AML-193 (cell line): Measurements from ENCODE around the gene LSP1.

Experiments used
- DNase-seq, 2 experiments: peaks; one replicate each; lab custom pipeline; 2025; lab: John Stamatoyannopoulos, UW

The LSP1 gene

GRCh38 chr11:1848640-1849430, 4.0 kb upstream of the LSP1 start:
- no peak for DNase-seq

GRCh38 chr11:1851468-1852180, 1.3 kb upstream of the LSP1 start:
- DNase-seq = no peak

GRCh38 chr11:1852271-1852876, 510 bp upstream of the LSP1 start:
- DNase-seq = no peak

- DNase-seq = no peak
Measured at GRCh38 chr11:1853376-1854131, 670 bp downstream of the LSP1 start.

GRCh38 chr11:1854132-1854948, 1.5 kb downstream of the LSP1 start:
- no peak for DNase-seq

- no peak for DNase-seq
Measured at GRCh38 chr11:1854949-1855885, 2.3 kb downstream of the LSP1 start.

- DNase-seq = no peak
Measured at GRCh38 chr11:1855886-1856265, 3.0 kb downstream of the LSP1 start.

- no peak for DNase-seq
Measured at GRCh38 chr11:1856306-1857005, 3.6 kb downstream of the LSP1 start.

- DNase-seq = no peak
Measured at GRCh38 chr11:1857064-1857463, 4.2 kb downstream of the LSP1 start.

GRCh38 chr11:1858154-1858553, 5.3 kb downstream of the LSP1 start:
- DNase-seq = no peak

- no peak for DNase-seq
Measured at GRCh38 chr11:1858576-1858975, 5.7 kb downstream of the LSP1 start.

GRCh38 chr11:1859004-1859403, 6.1 kb downstream of the LSP1 start:
- DNase-seq = no peak

- no peak for DNase-seq
Measured at GRCh38 chr11:1860108-1860507, 7.2 kb downstream of the LSP1 start.

- DNase-seq = no peak
Measured at GRCh38 chr11:1861435-1862411, 8.8 kb downstream of the LSP1 start.

- DNase-seq = no peak
Measured at GRCh38 chr11:1862588-1863351, 9.9 kb downstream of the LSP1 start.

GRCh38 chr11:1863352-1864216, 10.7 kb downstream of the LSP1 start:
- DNase-seq = no peak

- no peak for DNase-seq
Measured at GRCh38 chr11:1864231-1864630, 11.3 kb downstream of the LSP1 start.
